Heart left ventricle (tissue), 16 donors: Measurements from ENCODE around the gene MS4A4A. TPM values are rescaled to one million over a fixed set of nuclear protein-coding genes. Genes with fewer than 3 reads are reported as not detected.
A peak's percentile ranks its signal among the peaks of the same experiment; 100 is the strongest.

ENCODE experiments used
- ATAC-seq, 4 donors: fragments of 200-7000 bp; cut with Tn5 transposase; one replicate each; pipeline ENCODE4 v1.9.1; 2020 to 2022; ENCODE audit warnings: moderate library complexity in 4 of 4, mild to moderate bottlenecking in 3 of 4, moderate number of reproducible peaks in 1 of 4
- DNase-seq, 5 donors: peaks; one replicate each; pipeline ENCODE4 v3.0.0-alpha.2; 2020
- H3K27ac ChIP-seq, 12 donors: fragments of 200-600 bp; sonication (generic) in 4 of 12; one replicate each; pipeline versions ENCODE4 v1.5.0 to v1.8.0; 2016 to 2022; ENCODE audit warnings: mild to moderate bottlenecking in 2 of 12
- H3K27me3 ChIP-seq, 9 donors: fragments of 200-600 bp; sonication (generic) in 2 of 9; one replicate each; pipeline versions ENCODE4 v1.5.1 to v1.8.0; 2016 to 2022; ENCODE audit warnings: mild to moderate bottlenecking in 3 of 9
- H3K36me3 ChIP-seq, 9 donors: fragments of 200-600 bp; sonication (generic) in 2 of 9; one replicate each; pipeline versions ENCODE4 v1.5.0 to v1.8.0; 2018 to 2022; ENCODE audit warnings: mild to moderate bottlenecking in 2 of 9
- H3K4me1 ChIP-seq, 12 donors: fragments of 200-600 bp; sonication (generic) in 4 of 12; one replicate each; pipeline versions ENCODE4 v1.5.0 to v1.8.0; 2016 to 2022; ENCODE audit warnings: mild to moderate bottlenecking in 3 of 12
- H3K4me3 ChIP-seq, 12 donors: fragments of 200-600 bp; sonication (generic) in 4 of 12; one replicate each; pipeline versions ENCODE4 v1.5.0 to v1.8.0; 2017 to 2022; ENCODE audit warnings: mild to moderate bottlenecking in 9 of 12, moderate library complexity in 4 of 12
- H3K9me3 ChIP-seq, 12 donors: fragments of 200-600 bp; sonication (generic) in 4 of 12; one replicate each; pipeline versions ENCODE4 v1.5.0 to v1.8.0; 2016 to 2022; ENCODE audit warnings: mild to moderate bottlenecking in 1 of 12
- CTCF ChIP-seq, 12 donors: fragments of 200-600 bp; sonication (generic) in 4 of 12; IDR thresholded peaks; one replicate each; pipeline versions ENCODE4 v1.5.0 to v1.8.0; 2018 to 2022; ENCODE audit warnings: antibody characterized with exemption in 12 of 12, mild to moderate bottlenecking in 5 of 12
- POLR2A ChIP-seq, 2 donors: fragments of 450-650 bp; IDR thresholded peaks; one replicate each; pipeline ENCODE4 v1.6.1; 2017; ENCODE audit warnings: antibody characterized with exemption in 2 of 2, mild to moderate bottlenecking in 2 of 2, moderate library complexity in 2 of 2
- WGBS, 4 donors: extraction: QIAGEN DNeasy Blood & Tissue Kit in 2 of 4; methylation state at CpG; one replicate each; pipeline versions ENCODE4 v1.1.5 to v1.1.7; 2013 to 2018; 5-methylcytosine and 5-hydroxymethylcytosine counted together
- intact Hi-C, 10 donors: fragments of 100-400 bp; cut with DNase I; formaldehyde crosslinking; loops; one replicate each; pipeline versions ENCODE4 v1.11.1 to v1.14.2; 2022
- polyA plus RNA-seq, 2 donors: library from polyadenylated mRNA; stranded (reverse); fragments of 200-250 nt; gene quantifications; one replicate each; pipeline ENCODE4 v1.2.3, GENCODE V29; 2013
- total RNA-seq, 9 donors: library from RNA; depleted of rRNA in 2 of 9; stranded (reverse); fragments of >200 nt in 2 of 9; fragmentation: NEBNext Ultra II Directional in 3 of 9; extraction: Animal tissue kit (Norgen Biotek cat#: 25700) in 3 of 9; gene quantifications; one replicate each; pipeline versions ENCODE4 v1.1.0 to v1.2.4, GENCODE V29; 2016 to 2023
- donor health status: ischemic (EF 13 %, LVEDD 7.1; RV severe dilation, severe dysfunction).
- donor health status: healthy with polysubstance abuse.
- donor health status: DM: no; HTN: yes; CAD: no.
- donor health status: DM: no; HTN: no; CAD: no.
- donor health status: ischemic (EF 25% LVEDD 6.9; RV normal size, moderate dysfunction).
- donor health status: ischemic (EF 25% LVEDD 5.7; RV mildly dilated, moderate dysfunction).
- donor health status: healthy.
- donor health status: DM: yes; HTN: yes; CAD: no.
- donor health status: ischemic (EF 35%, LVEDD 5.7; RV mildly dilated, moderate dysfunction).
- donor health status: nonischemic (EF 11% LVEDD 7.7; RV severe dilation, severe dysfunction).
- donor health status: DM: yes; HTN: yes; CAD: no.
- donor health status: PGD.
- donor health status: ischemic (EF 29% LVEDD 5.4; RV normal size, mild dysfunction).
- donor health status: nonischemic (EF 23%, LVEDD 6.1; RV moderate dilation, normal function).

The MS4A4A gene
- total and polyA plus RNA-seq, 11 donors = 4.1 to 72.2 (median 8.0) TPM

- Histone ChIP-seq H3K4me3 (no peak overlapping the region), H3K9me3 (peaks cover 0 to 3% (median 0%) of the 10 kb centered on the region in 12 donors), H3K4me1 (peaks cover 0 to 7% (median 0%) of the 10 kb centered on the region in 12 donors), H3K27me3 (peaks cover 0 to 4% (median 0%) of the 10 kb centered on the region in 9 donors), H3K36me3 (no peaks in the 10 kb centered on the region), H3K27ac (peak overlapping the region in 1 of 12 donors; percentile 25)
- WGBS, 4 donors = 75 to 84% (median 79%) methylated on average over 4 of the region's 4 CpGs
- ATAC-seq (peak in 1 of 4 donors; percentile 60), DNase-seq (no peak)
- TF ChIP-seq POLR2A (IDR thresholded peaks at IDR 0.05) (no peak), CTCF (IDR thresholded peaks at IDR 0.05) (no peak)
- intact Hi-C loops = no loop called here
These were observed 17.1 kb upstream of the MS4A4A start for GRCh38 chr11:60263402-60263801.

- Histone ChIP-seq H3K4me3 (no peak overlapping the region), H3K36me3 (no peaks in the 10 kb centered on the region), H3K4me1 (peaks cover 0 to 7% (median 0%) of the 10 kb centered on the region in 12 donors), H3K27me3 (peaks cover 0 to 4% (median 0%) of the 10 kb centered on the region in 9 donors), H3K27ac (no peak overlapping the region), H3K9me3 (peaks cover 0 to 3% (median 0%) of the 10 kb centered on the region in 12 donors)
- ATAC-seq (no peak), DNase-seq (no peak)
- TF ChIP-seq POLR2A (IDR thresholded peaks at IDR 0.05) (no peak), CTCF (IDR thresholded peaks at IDR 0.05) (no peak)
- intact Hi-C loops = no loop called here
- WGBS, 4 donors = 60 to 85% (median 77%) methylated on average over 5 of the region's 5 CpGs
These were observed 15.8 kb upstream of the MS4A4A start for GRCh38 chr11:60264644-60265043.

- peak in 1 of 4 donors; percentile 36 for ATAC-seq
- Histone ChIP-seq H3K4me1 (peaks cover 0 to 7% (median 0%) of the 10 kb centered on the region in 12 donors), H3K36me3 (no peaks in the 10 kb centered on the region), H3K27ac (no peak overlapping the region), H3K27me3 (peaks cover 0 to 4% (median 0%) of the 10 kb centered on the region in 9 donors), H3K4me3 (no peak overlapping the region), H3K9me3 (peaks cover 0 to 13% (median 7%) of the 10 kb centered on the region in 12 donors)
- no peak for TF ChIP-seq POLR2A (IDR thresholded peaks at IDR 0.05)
- TF ChIP-seq CTCF (IDR thresholded peaks at IDR 0.05) = peak; percentile 47 to 78 (median 67)
- intact Hi-C loops = no loop called here
- DNase-seq = no peak
- 21 to 26% (median 24%) methylated on average over 4 of the region's 4 CpGs for WGBS, 4 donors
These were observed 14.9 kb upstream of the MS4A4A start for GRCh38 chr11:60265373-60266214.

- H3K9me3 ChIP-seq = peaks cover 0 to 17% (median 7%) of the 10 kb centered on the region in 12 donors
- H3K27ac ChIP-seq = peak overlapping the region in 1 of 12 donors; percentile 14
- peaks cover 0 to 5% (median 0%) of the 10 kb centered on the region in 12 donors for H3K4me1 ChIP-seq
- no peaks in the 10 kb centered on the region for H3K36me3 ChIP-seq
- no peaks in the 10 kb centered on the region for H3K27me3 ChIP-seq
- H3K4me3 ChIP-seq = no peak overlapping the region
- ATAC-seq = no peak
- intact Hi-C loops = no loop called here
- TF ChIP-seq CTCF (IDR thresholded peaks at IDR 0.05) (no peak), POLR2A (IDR thresholded peaks at IDR 0.05) (no peak)
- DNase-seq = no peak
These were observed 6.0 kb upstream of the MS4A4A start for GRCh38 chr11:60274416-60274815.
